ENCODE measurements around the gene DYNC1I1.

Gene DYNC1I1

GRCh38 chr7:95865716-95866371, 93.5 kb downstream of the DYNC1I1 start:
- DNase-seq, result no peak

GRCh38 chr7:95867309-95867708, 95.0 kb downstream of the DYNC1I1 start:
- DNase-seq, result peak; percentile 81

- DNase-seq, result no peak
Measured at GRCh38 chr7:95871075-95871848, 98.9 kb downstream of the DYNC1I1 start.

- no peak for DNase-seq
Measured at GRCh38 chr7:95871896-95872295, 99.5 kb downstream of the DYNC1I1 start.

- no peak for DNase-seq
Measured at GRCh38 chr7:95874129-95874528, 101.8 kb downstream of the DYNC1I1 start.

- DNase-seq, result no peak
Measured at GRCh38 chr7:95874541-95875265, 102.3 kb downstream of the DYNC1I1 start.

GRCh38 chr7:95875519-95875918, 103.2 kb downstream of the DYNC1I1 start:
- no peak for DNase-seq

GRCh38 chr7:95878677-95879076, 106.3 kb downstream of the DYNC1I1 start:
- DNase-seq, result no peak

- DNase-seq, result no peak
Measured at GRCh38 chr7:95881597-95881996, 109.2 kb downstream of the DYNC1I1 start.

GRCh38 chr7:95883217-95883616, 110.9 kb downstream of the DYNC1I1 start:
- no peak for DNase-seq

- DNase-seq, result peak; percentile 11
Measured at GRCh38 chr7:95886501-95887090, 114.2 kb downstream of the DYNC1I1 start.

GRCh38 chr7:95893484-95893883, 121.1 kb downstream of the DYNC1I1 start:
- no peak for DNase-seq

- no peak for DNase-seq
Measured at GRCh38 chr7:95897557-95898251, 125.3 kb downstream of the DYNC1I1 start.

- DNase-seq, result no peak
Measured at GRCh38 chr7:95899919-95900513, 127.7 kb downstream of the DYNC1I1 start.

GRCh38 chr7:95901006-95901405, 128.7 kb downstream of the DYNC1I1 start:
- no peak for DNase-seq

GRCh38 chr7:95904099-95904498, 131.7 kb downstream of the DYNC1I1 start:
- DNase-seq, result no peak

GRCh38 chr7:95905167-95905566, 132.8 kb downstream of the DYNC1I1 start:
- DNase-seq, result no peak

- no peak for DNase-seq
Measured at GRCh38 chr7:95906851-95907250, 134.5 kb downstream of the DYNC1I1 start.

GRCh38 chr7:95907337-95907736, 135.0 kb downstream of the DYNC1I1 start:
- no peak for DNase-seq

- DNase-seq, result no peak
Measured at GRCh38 chr7:95908499-95908898, 136.1 kb downstream of the DYNC1I1 start.

GRCh38 chr7:95910341-95910740, 138.0 kb downstream of the DYNC1I1 start:
- no peak for DNase-seq

GRCh38 chr7:95915731-95916130, 143.4 kb downstream of the DYNC1I1 start:
- DNase-seq, result no peak

All from NCI-H510A (cell line).